ENCODE data around the gene NPHP3.

The NPHP3 gene

GRCh38 chr3:132679911-132680310, 42.3 kb downstream of the NPHP3 start:
- Histone ChIP-seq H2BK12ac (ENCODE audit: low read length in 2 of 2) (no peak overlapping the region), H3K27me3 (ENCODE audit: control insufficient read depth in 1 of 2, insufficient read depth in 1 of 2, low read length in 2 of 2) (no peaks in the 10 kb centered on the region), H3K18ac (ENCODE audit: low read depth in 1 of 2, low read length in 2 of 2) (no peak overlapping the region), H2BK5ac (ENCODE audit: low read depth, low read length, poor library complexity, severe bottlenecking) (no peak overlapping the region), H3K4me2 (ENCODE audit: low read length, poor library complexity, severe bottlenecking) (no peak overlapping the region), H4K8ac (ENCODE audit: low read length) (no peak overlapping the region), H3K27ac (ENCODE audit: low read length, poor library complexity, severe bottlenecking) (no peak overlapping the region), H3K23ac (ENCODE audit: low read length in 2 of 2) (no peak overlapping the region), H3K9ac (ENCODE audit: low read length) (no peak overlapping the region), H3K14ac (ENCODE audit: low read length in 2 of 2) (no peak overlapping the region), H2BK15ac (ENCODE audit: low read depth, poor library complexity, severe bottlenecking) (no peak overlapping the region), H2AK5ac (ENCODE audit: low read length, severe bottlenecking) (no peak overlapping the region), H3K79me1 (replicated peaks; ENCODE audit: low read length, poor library complexity, severe bottlenecking) (peaks cover 2% of the 10 kb centered on the region), H3K4me3 (ENCODE audit: insufficient read depth in 1 of 2, low read depth in 1 of 2, low read length in 2 of 2) (no peak overlapping the region), H3K4me1 (ENCODE audit: control insufficient read depth, insufficient read depth, low read depth, low read length) (no peaks in the 10 kb centered on the region), H3K9me3 (ENCODE audit: control insufficient read depth, low read length) (no peaks in the 10 kb centered on the region), H2BK120ac (ENCODE audit: low read depth, low read length) (no peak overlapping the region), H3K4ac (ENCODE audit: low read depth in 1 of 2, low read length in 2 of 2) (no peak overlapping the region), H4K91ac (ENCODE audit: low read length) (no peak overlapping the region), H2AFZ (ENCODE audit: low read depth, low read length) (no peak overlapping the region), H3K36me3 (ENCODE audit: control insufficient read depth in 1 of 2, insufficient read depth in 2 of 2, low read depth in 1 of 2, low read length in 2 of 2) (peaks cover 6 to 95% of the 10 kb centered on the region in 2 experiments)
- DNase-seq = no peak
- WGBS = 97% methylated on average over 3 of the region's 5 CpGs

DNA sequence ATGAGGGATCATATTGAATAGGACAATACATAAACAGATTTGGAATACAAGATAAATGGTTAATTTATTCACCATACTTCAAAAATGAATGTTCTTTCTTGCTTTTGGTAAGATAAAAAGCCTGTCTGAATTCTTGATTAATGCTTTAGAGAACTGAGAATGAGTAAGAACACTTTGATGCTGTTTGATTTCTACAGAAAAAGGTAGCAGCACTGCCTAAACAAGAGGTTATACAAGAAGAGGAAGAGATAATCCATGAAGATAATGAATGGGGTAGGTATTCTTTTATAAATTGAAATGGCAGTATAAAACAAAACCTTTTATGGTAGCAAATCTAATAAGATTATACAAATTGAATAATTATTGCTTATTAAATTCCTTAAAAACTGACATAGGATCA, 46.8 kb downstream of the NPHP3 start:
- H2AFZ ChIP-seq (ENCODE audit: low read depth, low read length) = no peak overlapping the region
- H3K9me3 ChIP-seq (ENCODE audit: control insufficient read depth, low read length) = no peaks in the 10 kb centered on the region
- H3K27me3 ChIP-seq (ENCODE audit: control insufficient read depth in 1 of 2, insufficient read depth in 1 of 2, low read length in 2 of 2) = no peaks in the 10 kb centered on the region
- H3K27ac ChIP-seq (ENCODE audit: low read length, poor library complexity, severe bottlenecking) = no peak overlapping the region
- H3K14ac ChIP-seq (ENCODE audit: low read length in 2 of 2) = no peak overlapping the region
- no peak overlapping the region for H4K91ac ChIP-seq (ENCODE audit: low read length)
- H3K79me1 ChIP-seq (replicated peaks; ENCODE audit: low read length, poor library complexity, severe bottlenecking) = peaks cover 4% of the 10 kb centered on the region
- DNase-seq = no peak
- H3K23ac ChIP-seq (ENCODE audit: low read length in 2 of 2) = no peak overlapping the region
- H2AK5ac ChIP-seq (ENCODE audit: low read length, severe bottlenecking) = no peak overlapping the region
- peaks cover 9 to 95% of the 10 kb centered on the region in 2 experiments for H3K36me3 ChIP-seq (ENCODE audit: control insufficient read depth in 1 of 2, insufficient read depth in 2 of 2, low read depth in 1 of 2, low read length in 2 of 2)
- no peak overlapping the region for H4K8ac ChIP-seq (ENCODE audit: low read length)
- no peak overlapping the region for H2BK15ac ChIP-seq (ENCODE audit: low read depth, poor library complexity, severe bottlenecking)
- H3K4ac ChIP-seq (ENCODE audit: low read depth in 1 of 2, low read length in 2 of 2) = no peak overlapping the region
- H3K18ac ChIP-seq (ENCODE audit: low read depth in 1 of 2, low read length in 2 of 2) = no peak overlapping the region
- no peaks in the 10 kb centered on the region for H3K4me1 ChIP-seq (ENCODE audit: control insufficient read depth, insufficient read depth, low read depth, low read length)
- H2BK5ac ChIP-seq (ENCODE audit: low read depth, low read length, poor library complexity, severe bottlenecking) = no peak overlapping the region
- no peak overlapping the region for H3K4me2 ChIP-seq (ENCODE audit: low read length, poor library complexity, severe bottlenecking)
- H3K4me3 ChIP-seq (ENCODE audit: insufficient read depth in 1 of 2, low read depth in 1 of 2, low read length in 2 of 2) = no peak overlapping the region
- H2BK120ac ChIP-seq (ENCODE audit: low read depth, low read length) = no peak overlapping the region
- H2BK12ac ChIP-seq (ENCODE audit: low read length in 2 of 2) = no peak overlapping the region
- no peak overlapping the region for H3K9ac ChIP-seq (ENCODE audit: low read length)

DNA sequence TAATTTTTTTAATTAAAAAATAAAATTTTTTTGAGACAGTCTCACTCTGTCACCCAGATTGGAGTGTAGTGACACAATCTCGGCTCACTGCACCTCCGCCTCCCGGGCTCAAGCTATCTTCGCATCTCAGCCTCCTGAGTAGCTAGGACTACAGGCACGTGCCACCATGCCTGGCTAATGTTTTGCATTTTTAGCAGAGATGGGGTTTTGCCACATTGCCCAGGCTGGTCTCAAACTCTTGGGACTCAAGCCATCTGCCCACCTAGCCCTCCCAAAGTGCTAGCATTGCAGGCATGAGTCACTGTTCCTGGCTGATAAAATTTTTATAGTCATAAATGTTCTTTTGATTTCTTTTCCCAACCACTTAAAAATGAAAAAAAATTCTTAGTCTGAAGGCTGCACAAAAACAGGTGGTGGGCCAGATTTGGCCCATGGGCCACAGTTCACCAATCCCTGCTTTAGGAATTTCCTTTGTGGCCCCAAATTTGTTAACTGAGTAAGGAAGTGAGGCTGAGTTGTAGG, 52.9 kb downstream of the NPHP3 start:
- no peak overlapping the region for H2BK120ac ChIP-seq (ENCODE audit: low read depth, low read length)
- H3K14ac ChIP-seq (ENCODE audit: low read length in 2 of 2) = no peak overlapping the region
- H3K4me3 ChIP-seq (ENCODE audit: insufficient read depth in 1 of 2, low read depth in 1 of 2, low read length in 2 of 2) = no peak overlapping the region
- no peak overlapping the region for H2AK5ac ChIP-seq (ENCODE audit: low read length, severe bottlenecking)
- H4K8ac ChIP-seq (ENCODE audit: low read length) = peak overlapping the region; percentile 77
- peaks cover 9% of the 10 kb centered on the region for H3K79me1 ChIP-seq (replicated peaks; ENCODE audit: low read length, poor library complexity, severe bottlenecking)
- no peaks in the 10 kb centered on the region for H3K27me3 ChIP-seq (ENCODE audit: control insufficient read depth in 1 of 2, insufficient read depth in 1 of 2, low read length in 2 of 2)
- no peak overlapping the region for H3K27ac ChIP-seq (ENCODE audit: low read length, poor library complexity, severe bottlenecking)
- H2BK5ac ChIP-seq (ENCODE audit: low read depth, low read length, poor library complexity, severe bottlenecking) = no peak overlapping the region
- no peak overlapping the region for H3K4ac ChIP-seq (ENCODE audit: low read depth in 1 of 2, low read length in 2 of 2)
- no peak overlapping the region for H3K23ac ChIP-seq (ENCODE audit: low read length in 2 of 2)
- H3K4me1 ChIP-seq (ENCODE audit: control insufficient read depth, insufficient read depth, low read depth, low read length) = peaks cover 2% of the 10 kb centered on the region
- H3K4me2 ChIP-seq (ENCODE audit: low read length, poor library complexity, severe bottlenecking) = no peak overlapping the region
- 95% methylated on average over 5 of the region's 5 CpGs for WGBS
- H3K9ac ChIP-seq (ENCODE audit: low read length) = no peak overlapping the region
- peak overlapping the region; percentile 52 for H2BK15ac ChIP-seq (ENCODE audit: low read depth, poor library complexity, severe bottlenecking)
- H3K36me3 ChIP-seq (ENCODE audit: control insufficient read depth in 1 of 2, insufficient read depth in 2 of 2, low read depth in 1 of 2, low read length in 2 of 2) = peaks cover 4 to 73% of the 10 kb centered on the region in 2 experiments
- H3K9me3 ChIP-seq (ENCODE audit: control insufficient read depth, low read length) = no peaks in the 10 kb centered on the region
- no peak overlapping the region for H2BK12ac ChIP-seq (ENCODE audit: low read length in 2 of 2)
- H2AFZ ChIP-seq (ENCODE audit: low read depth, low read length) = no peak overlapping the region
- no peak overlapping the region for H3K18ac ChIP-seq (ENCODE audit: low read depth in 1 of 2, low read length in 2 of 2)
- DNase-seq = no peak
- H4K91ac ChIP-seq (ENCODE audit: low read length) = no peak overlapping the region

DNA sequence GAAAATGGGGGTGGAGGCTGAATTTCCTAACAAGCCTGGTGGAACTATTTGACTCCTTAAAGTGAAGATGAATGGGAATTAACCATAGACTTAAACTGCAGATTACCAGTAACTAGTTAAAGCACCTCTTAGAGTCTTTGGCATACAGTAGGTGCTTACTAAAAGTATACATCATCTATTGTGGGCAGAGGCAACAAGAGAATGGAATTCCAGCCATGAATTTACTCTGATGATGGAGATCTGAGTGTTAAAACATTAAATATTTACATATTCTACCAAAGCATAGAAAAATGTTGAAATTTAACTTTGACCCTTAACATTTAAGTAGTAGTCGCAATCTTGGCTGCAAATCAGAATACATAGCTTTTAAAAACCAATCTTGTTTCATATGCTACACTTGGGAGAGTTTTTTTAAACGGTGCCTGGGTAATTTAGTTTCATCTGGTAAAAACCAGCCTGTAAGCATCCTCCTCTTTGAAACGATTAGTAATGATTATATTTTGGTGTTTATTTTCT, 56.9 kb downstream of the NPHP3 start:
- WGBS = 100% methylated on average over 1 of the region's 3 CpGs
- H3K79me1 ChIP-seq (replicated peaks; ENCODE audit: low read length, poor library complexity, severe bottlenecking) = peaks cover 12% of the 10 kb centered on the region
- no peak overlapping the region for H2AK5ac ChIP-seq (ENCODE audit: low read length, severe bottlenecking)
- no peak overlapping the region for H3K18ac ChIP-seq (ENCODE audit: low read depth in 1 of 2, low read length in 2 of 2)
- no peak overlapping the region for H2BK15ac ChIP-seq (ENCODE audit: low read depth, poor library complexity, severe bottlenecking)
- no peak for DNase-seq
- no peak overlapping the region for H2BK5ac ChIP-seq (ENCODE audit: low read depth, low read length, poor library complexity, severe bottlenecking)
- H3K4me1 ChIP-seq (ENCODE audit: control insufficient read depth, insufficient read depth, low read depth, low read length) = peaks cover 2% of the 10 kb centered on the region
- no peak overlapping the region for H3K27ac ChIP-seq (ENCODE audit: low read length, poor library complexity, severe bottlenecking)
- no peak overlapping the region for H3K4me2 ChIP-seq (ENCODE audit: low read length, poor library complexity, severe bottlenecking)
- no peak overlapping the region for H3K14ac ChIP-seq (ENCODE audit: low read length in 2 of 2)
- H4K8ac ChIP-seq (ENCODE audit: low read length) = no peak overlapping the region
- H3K4me3 ChIP-seq (ENCODE audit: insufficient read depth in 1 of 2, low read depth in 1 of 2, low read length in 2 of 2) = no peak overlapping the region
- no peak overlapping the region for H2BK120ac ChIP-seq (ENCODE audit: low read depth, low read length)
- H3K36me3 ChIP-seq (ENCODE audit: control insufficient read depth in 1 of 2, insufficient read depth in 2 of 2, low read depth in 1 of 2, low read length in 2 of 2) = peaks cover 0 to 33% of the 10 kb centered on the region in 2 experiments
- no peak overlapping the region for H2BK12ac ChIP-seq (ENCODE audit: low read length in 2 of 2)
- no peak overlapping the region for H3K23ac ChIP-seq (ENCODE audit: low read length in 2 of 2)
- no peak overlapping the region for H3K4ac ChIP-seq (ENCODE audit: low read depth in 1 of 2, low read length in 2 of 2)
- no peaks in the 10 kb centered on the region for H3K9me3 ChIP-seq (ENCODE audit: control insufficient read depth, low read length)
- H3K9ac ChIP-seq (ENCODE audit: low read length) = no peak overlapping the region
- H2AFZ ChIP-seq (ENCODE audit: low read depth, low read length) = no peak overlapping the region
- H3K27me3 ChIP-seq (ENCODE audit: control insufficient read depth in 1 of 2, insufficient read depth in 1 of 2, low read length in 2 of 2) = no peaks in the 10 kb centered on the region
- H4K91ac ChIP-seq (ENCODE audit: low read length) = no peak overlapping the region
